GM19324 (cell line): ENCODE data around the gene IQCM.
"Not testable (repeated sequence)": the region's sequence is repeated elsewhere in the genome, so short reads cannot be mapped to it uniquely, and the experiment has no call there.

Experiments
- ATAC-seq: cut with Tn5 transposase; IDR thresholded peaks from one replicate; pipeline ENCODE4 v1.9.1; 2021; ENCODE audit warnings: mild to moderate bottlenecking, moderate library complexity; ENCODE audit not compliant: unreplicated experiment, low FRiP score

The IQCM gene

GRCh38 chr4:149605601-149606378 is 209.9 kb downstream of the IQCM start:
- no peak for ATAC-seq

- ATAC-seq = no peak
Observed at GRCh38 chr4:149604827-149605226, 210.8 kb downstream of the IQCM start.

- ATAC-seq = no peak
Observed at GRCh38 chr4:149595500-149595899, 220.1 kb downstream of the IQCM start.

GRCh38 chr4:149589826-149590225 is 225.8 kb downstream of the IQCM start:
- no peak for ATAC-seq

- ATAC-seq = no peak
Observed at GRCh38 chr4:149584722-149585121, 230.9 kb downstream of the IQCM start.

GRCh38 chr4:149574971-149575370 is 240.7 kb downstream of the IQCM start:
- no peak for ATAC-seq

- ATAC-seq = no peak
Observed at GRCh38 chr4:149572716-149573115, 242.9 kb downstream of the IQCM start.

- ATAC-seq = no peak
Observed at GRCh38 chr4:149555799-149556198, 259.8 kb downstream of the IQCM start.

GRCh38 chr4:149555146-149555545 is 260.5 kb downstream of the IQCM start:
- ATAC-seq = no peak

GRCh38 chr4:149553959-149554520 is 261.6 kb downstream of the IQCM start:
- no peak for ATAC-seq

GRCh38 chr4:149552601-149553000 is 263.0 kb downstream of the IQCM start:
- no peak for ATAC-seq

GRCh38 chr4:149549911-149550310 is 265.7 kb downstream of the IQCM start:
- no peak for ATAC-seq

GRCh38 chr4:149534779-149535178 is 280.9 kb downstream of the IQCM start:
- no peak for ATAC-seq

- ATAC-seq = no peak
Observed at GRCh38 chr4:149531861-149532260, 283.8 kb downstream of the IQCM start.

- ATAC-seq = no peak
Observed at GRCh38 chr4:149523039-149523438, 292.6 kb downstream of the IQCM start.

- no peak for ATAC-seq
Observed at GRCh38 chr4:149521611-149522425, 293.8 kb downstream of the IQCM start.

- ATAC-seq = no peak
Observed at GRCh38 chr4:149518471-149518870, 297.2 kb downstream of the IQCM start.

- no peak for ATAC-seq
Observed at GRCh38 chr4:149513081-149513480, 302.6 kb downstream of the IQCM start.

- ATAC-seq = no peak
Observed at GRCh38 chr4:149512501-149512900, 303.1 kb downstream of the IQCM start.

GRCh38 chr4:149511558-149512298 is 303.9 kb downstream of the IQCM start:
- ATAC-seq = no peak

- not testable (repeated sequence) for ATAC-seq
Observed at GRCh38 chr4:149507309-149507708, 308.3 kb downstream of the IQCM start.
